Measurements from ENCODE around the gene MUC16.

The MUC16 gene

GRCh38 chr19:8965887-8966286 is 44.3 kb downstream of the MUC16 start:
- DNase-seq (ENCODE audit: low read depth), result no peak
- TF ChIP-seq CTCF (conservative IDR thresholded peaks at IDR 0.05; ENCODE audit: low read depth, low read length), result no peak

More at GRCh38 chr19:8965887-8966286, 44.3 kb downstream of the MUC16 start:
- no peak overlapping the region for H3K4me3 ChIP-seq (ENCODE audit: low read depth, low read length)

Measured in choroid plexus epithelial cell (primary cell).